Stimulated activated CD8-positive, alpha-beta memory T cell treated with anti-CD3 and anti-CD28 coated beads, Interleukin-15, amount 100 ng/mL, for 24 hours (primary cell): ENCODE data around the gene WDR49.
"Not testable (repeated sequence)": the region's sequence is repeated elsewhere in the genome, so short reads cannot be mapped to it uniquely, and the experiment has no call there.

Experiments used
- DNase-seq: peaks from one replicate; pipeline ENCODE4 v3.0.0-alpha.2; 2020; ENCODE audit warnings: low read depth

WDR49 gene

DNA sequence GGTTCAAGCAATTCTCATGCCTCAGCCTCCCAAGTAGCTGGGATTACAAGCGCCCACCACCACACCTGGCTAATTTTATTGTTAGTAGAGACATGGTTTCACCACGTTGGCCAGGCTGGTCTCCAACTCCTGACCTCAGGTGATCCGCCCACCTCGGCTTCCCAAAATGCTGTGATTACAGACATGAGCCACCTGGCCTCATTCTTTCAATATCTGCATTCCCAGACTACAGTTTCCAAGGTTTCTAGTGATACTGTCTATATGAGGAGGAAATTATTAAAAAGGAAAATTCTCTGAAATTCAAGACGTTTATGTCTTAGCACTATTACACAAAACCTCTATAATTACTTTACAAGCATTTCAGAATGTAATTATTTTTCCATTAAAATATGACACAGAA is 39.5 kb downstream of the WDR49 start:
- DNase-seq = not testable (repeated sequence)

DNA sequence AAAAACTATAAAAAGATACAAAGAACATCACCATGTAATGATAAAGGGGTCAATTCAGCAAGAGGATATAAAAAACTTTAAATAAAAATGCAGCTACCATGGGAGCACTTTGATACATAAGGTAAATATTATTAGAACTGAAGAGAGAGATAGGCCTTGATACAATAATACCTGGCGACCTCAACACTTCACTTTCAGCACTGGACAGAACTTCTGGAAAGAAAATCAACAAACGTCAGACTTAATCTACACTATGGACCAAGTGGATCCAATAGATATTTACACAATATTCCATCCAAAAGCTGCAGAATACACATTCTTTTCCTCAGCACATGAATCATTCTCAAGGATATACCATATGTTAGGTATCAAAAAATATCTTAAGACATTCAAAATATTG is 42.0 kb downstream of the WDR49 start:
- DNase-seq = no peak

DNA sequence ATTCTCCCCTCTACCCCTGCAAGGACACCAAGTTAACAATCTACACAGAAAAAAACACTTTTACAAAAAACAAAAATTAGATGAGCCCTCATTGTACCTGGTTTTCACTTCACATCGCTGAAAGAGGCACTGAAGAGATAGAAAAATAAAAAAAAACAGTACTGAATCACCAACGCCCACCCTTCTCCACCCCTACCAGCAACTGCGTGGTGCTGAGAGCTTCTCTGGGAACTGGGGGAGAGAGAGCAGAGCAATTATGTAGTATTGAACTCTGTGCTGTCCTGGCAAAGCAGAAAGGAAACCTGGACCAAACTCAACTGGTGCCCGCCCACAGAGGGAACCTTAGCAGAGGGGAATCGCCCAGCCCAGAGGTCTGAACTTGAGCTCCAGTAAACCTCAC is 44.6 kb downstream of the WDR49 start:
- no peak for DNase-seq

DNA sequence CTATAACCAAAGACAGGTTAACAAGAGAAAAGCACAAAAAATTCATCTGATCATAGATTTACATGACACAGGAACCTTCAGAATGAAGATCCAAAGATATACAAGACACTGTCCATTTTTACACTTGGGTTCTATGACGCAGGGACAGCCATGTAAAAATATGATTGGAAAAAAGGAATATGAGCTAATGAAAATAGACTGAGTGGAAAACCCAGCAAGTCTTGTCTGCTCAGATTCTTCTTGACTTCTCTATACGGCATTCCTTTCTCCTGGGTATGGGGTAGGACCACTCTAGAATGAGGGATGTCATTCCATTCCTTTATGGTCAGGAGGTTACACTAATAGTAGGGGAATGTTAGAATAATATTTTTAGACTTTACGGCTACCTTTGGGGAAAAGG is 46.9 kb downstream of the WDR49 start:
- no peak for DNase-seq

DNA sequence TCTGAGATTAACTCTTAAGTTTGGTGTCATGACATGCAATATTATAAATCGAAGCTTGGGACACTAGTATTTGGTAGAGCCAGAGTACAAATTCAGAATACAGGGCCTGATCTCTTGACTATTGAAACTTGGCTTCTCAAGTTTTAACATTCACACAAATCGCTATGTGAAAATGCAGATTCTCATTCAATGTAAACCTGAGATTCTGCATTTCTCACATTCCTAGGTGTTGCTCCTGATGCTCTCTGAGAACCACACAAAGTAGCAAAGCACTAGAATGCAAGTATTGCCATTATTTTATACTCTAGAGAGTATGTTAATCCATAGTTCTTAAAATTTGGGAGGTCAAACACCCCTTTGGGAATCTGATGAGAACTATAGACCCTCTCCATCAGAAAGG is 47.9 kb downstream of the WDR49 start:
- DNase-seq = no peak

DNA sequence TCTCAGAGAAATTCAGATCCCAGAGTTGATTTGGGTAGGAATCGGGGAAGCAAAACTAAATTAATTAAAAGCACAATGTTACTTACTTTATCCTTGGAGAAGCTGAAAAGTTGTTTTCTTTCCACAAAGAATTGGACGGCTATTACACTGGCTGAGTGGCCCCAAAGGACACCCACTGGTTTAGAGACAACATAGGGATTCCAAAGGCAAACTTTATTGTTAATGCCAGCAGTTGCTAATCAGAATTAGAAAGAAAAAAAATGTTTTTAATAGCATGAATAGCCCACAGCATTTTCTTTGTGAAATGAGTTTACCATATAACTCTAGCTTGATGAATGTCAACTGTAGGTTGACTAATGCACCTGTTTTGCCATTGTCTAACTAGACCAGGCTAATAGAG is 51.7 kb downstream of the WDR49 start:
- no peak for DNase-seq

DNA sequence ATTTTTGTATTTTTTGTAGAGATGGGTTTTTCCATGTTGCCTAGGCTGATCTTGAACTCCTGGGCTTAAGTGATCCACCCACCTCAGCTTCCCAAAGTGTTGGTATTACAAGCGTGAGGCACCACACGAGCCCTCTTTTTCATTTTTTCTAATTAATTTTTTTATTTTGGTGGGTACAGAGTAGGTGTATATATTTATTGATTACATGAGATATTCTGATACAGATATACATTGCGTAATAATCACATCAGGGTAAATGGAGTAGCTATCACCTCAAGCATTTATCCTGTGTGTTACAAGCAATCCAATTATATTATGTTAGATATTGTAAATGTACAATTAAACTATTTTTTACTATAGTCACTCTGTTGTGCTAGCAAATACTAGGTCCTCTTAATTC is 66.1 kb downstream of the WDR49 start:
- no peak for DNase-seq

DNA sequence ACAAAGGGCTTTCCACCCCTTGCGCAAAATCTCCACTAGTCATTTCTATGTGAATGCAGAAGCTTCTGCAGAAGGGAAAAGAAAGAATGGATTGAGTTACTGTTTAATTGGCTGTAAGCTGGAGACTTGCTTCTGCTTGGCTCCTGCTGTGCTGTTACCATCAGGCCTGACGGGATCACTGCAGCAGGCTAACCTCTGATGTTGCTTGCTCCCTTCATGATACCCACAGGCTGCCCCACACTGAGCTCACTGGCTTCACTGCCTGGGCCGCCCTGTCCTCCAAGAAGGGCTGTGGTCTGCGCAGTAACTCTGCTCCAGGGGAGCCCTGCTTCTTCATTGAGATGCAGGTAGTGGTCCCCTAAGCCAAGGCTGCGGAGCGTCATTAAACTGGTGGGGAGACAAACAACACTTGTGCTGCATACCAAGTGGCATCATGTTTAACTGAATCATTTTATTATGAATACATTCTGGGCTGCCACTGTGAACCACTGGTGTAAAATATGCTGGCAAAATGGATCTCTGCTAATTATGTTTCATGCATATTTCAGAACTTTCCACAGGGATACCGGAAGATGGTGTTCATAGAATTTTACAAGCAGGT is 78.6 kb downstream of the WDR49 start:
- no peak for DNase-seq

DNA sequence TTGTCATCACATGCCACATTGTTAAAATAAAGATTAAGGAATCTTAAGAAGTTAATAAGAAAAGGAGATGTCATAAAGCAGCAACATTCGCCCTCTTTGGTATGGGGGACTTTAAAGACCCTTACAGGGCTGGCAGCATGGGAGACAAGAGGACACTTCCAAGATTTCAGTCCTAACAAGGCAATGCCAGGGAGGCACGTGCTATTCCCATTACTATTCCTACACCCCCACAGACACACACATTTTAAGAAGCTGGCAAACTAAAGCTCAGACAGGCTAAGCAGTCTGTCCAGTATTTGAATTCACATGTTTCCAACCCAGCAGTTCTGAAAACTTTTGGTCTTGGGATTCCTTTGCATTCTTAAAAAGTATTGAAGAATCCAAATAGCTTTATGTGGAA is 80.8 kb downstream of the WDR49 start:
- no peak for DNase-seq

DNA sequence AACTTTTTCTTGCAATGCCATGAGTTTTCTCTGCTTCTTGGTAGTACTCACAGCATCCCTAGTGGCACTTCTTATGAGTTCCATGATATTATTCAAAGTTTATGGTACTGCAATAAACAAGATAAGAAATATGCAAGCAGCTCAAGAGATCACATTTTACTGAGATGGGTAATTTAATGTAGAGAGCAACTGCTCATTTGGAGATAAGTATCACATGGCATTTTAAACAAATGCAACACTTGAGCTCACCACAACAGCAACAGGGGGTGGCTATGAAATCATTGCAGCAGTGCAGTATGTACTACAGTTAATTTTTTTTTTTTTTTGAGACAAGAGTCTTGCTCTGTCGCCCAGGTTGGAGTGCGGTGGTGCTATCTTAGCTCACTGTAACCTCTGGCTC is 85.1 kb downstream of the WDR49 start:
- no peak for DNase-seq

DNA sequence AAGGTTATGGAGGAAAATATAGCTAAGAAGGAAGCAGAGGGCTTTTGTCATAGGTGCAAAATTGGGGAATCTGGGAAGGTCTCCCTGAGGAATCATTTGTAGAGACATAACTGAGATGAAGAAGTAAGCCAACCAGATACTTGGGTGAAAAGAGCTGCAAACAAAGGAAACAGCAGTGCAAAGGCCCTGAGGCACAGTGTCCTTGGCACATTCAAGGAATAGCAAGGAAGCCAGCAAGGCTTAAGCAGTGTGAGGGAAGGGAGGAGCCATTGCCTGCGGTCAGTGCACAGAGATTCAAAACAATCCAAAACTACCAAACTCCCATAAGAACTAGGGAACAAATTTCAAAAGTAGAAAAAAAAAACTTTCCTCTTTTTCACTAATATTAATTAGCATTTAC is 88.3 kb downstream of the WDR49 start:
- no peak for DNase-seq

DNA sequence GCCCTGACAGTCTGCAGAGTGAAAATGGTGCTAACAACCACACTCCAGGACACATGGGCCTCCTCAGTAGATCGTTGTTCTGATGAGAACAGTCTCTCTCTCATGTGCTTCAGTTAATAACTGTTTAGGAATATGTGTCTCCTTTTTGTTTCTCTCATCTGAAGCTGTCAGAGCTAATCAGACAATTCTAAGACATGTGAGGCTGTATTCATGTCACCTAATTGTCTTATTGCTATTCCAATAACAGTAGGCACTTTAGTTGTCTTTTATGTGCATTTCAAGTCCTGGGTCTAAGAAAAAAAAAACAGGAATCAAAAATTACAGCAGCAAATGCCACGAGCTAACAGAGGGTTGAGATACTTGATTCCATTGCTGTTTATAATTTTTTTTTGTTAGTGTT is 89.1 kb downstream of the WDR49 start:
- DNase-seq = no peak

DNA sequence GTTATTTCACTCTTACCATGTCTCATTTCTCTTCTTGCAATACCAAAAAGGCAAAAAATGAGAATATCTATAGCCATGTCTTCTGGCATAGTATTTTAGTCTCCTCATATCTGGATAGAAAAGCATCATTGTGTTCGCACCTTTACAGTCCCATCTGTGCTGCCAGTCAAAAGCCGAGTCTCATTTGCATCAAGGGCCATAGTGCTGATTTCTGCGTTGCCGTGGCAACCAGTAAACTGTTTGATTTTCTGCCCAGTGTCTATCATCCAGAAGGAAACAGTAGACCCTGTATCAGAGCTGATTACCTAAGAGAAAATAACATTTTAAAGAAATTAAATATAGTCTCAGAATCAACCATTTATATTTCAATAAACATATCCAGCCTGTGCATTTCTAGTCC is 93.8 kb downstream of the WDR49 start:
- DNase-seq = no peak

DNA sequence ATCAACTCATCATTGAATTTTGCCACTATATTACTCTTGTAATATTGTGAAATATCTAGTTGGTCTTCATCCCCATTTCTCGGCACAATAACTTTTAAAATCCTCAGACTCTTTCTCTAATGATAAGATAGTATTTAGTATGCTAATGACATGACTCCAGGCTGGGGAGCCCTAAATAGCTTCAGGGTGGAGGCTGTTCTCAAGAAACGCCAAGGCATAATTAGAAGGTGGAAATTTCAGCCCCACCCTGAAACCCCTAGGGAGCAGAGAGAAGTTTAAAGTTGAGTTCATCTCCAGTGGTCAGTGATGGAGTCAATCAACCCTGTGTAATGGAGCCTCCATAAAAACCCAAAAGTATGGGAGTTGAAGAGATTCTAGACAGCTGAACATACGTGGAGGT is 98.8 kb downstream of the WDR49 start:
- DNase-seq = no peak

DNA sequence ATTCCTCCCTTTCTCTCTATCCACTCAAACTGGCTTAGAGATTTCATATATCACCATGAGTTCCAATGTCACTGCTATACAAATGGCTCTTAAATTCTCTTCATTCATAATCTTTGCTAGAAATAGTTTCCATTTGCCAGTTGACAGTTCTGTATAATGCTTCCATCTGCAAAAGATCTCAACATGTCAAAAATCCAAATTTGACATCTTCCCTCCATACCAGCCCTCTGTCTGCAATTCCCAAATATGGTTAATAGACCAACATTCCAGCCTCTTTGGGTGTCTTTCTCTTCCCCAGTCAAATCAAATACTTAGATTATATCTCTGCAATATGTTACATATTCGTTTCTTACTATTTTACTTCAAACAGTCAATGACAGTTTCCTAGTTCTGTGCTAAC is 115.7 kb downstream of the WDR49 start:
- no peak for DNase-seq

DNA sequence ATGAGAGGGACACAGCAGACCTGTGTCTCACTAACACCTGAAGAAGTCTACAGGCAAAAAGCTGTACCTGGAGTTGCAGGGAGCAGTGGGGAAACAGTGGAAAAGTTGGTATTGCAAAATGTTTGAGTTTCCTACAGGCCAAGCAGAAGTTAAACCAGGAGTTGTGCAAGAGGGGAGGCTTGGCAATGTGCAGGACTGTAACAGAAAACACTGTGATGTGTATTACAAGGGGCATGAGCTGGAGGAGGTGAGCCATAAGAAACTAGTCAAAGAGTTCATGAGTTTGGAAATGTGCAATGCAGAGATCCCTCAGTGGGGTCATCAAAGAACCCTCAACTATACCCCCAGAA is 132.8 kb downstream of the WDR49 start:
- no peak for DNase-seq

DNA sequence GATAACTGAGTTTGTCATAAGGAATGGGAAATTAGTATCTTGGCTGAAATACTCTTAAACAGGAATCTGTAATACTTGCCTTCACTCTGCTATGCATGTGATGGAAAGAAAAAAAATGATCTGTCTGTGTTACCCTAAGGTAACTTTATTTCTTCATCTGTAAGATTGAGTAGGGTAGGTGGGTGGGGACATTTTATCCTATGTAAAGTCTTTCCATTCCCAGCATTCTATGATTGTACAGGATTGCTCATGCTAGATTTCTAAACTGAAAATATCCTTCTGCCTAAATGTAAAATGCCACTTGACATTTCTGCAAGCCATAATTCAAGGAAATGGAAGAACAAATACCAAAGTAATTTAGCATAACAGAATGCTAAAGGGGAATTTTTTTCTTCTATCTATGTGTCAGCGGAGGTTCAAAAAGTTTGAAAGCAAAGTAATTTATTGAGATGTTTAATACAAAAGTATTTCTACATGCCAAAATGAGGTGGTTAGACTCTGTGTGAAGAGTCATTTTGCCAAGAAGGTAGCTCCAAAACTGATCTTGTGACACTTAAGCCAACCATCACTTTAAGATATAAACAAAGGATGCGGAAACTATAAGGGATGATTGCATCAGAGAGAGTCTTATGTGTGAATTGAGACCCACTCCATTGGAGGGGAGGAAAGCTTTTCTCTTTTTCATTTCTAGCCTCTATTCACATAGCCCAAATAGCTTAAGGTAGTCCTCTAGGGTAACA is 133.3 kb downstream of the WDR49 start:
- DNase-seq = no peak

DNA sequence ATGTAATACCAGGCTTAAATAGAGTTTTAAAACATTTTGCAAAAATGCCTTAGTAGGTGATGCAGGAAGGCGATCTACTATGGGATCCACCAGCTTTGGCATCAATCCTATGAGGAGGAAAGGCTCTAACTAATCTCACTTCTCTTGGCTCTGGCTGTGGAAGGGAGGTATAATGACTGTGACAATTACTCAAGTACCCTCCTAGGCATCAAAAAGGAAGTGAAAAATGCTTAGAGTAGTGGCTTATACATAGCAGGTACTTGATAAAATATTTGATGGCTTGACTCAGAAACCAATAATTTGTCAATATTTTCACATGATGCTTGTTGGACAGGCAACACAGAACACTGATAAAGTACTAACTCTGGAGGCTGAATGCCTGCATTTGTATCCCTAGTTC is 145.8 kb downstream of the WDR49 start:
- DNase-seq = no peak

DNA sequence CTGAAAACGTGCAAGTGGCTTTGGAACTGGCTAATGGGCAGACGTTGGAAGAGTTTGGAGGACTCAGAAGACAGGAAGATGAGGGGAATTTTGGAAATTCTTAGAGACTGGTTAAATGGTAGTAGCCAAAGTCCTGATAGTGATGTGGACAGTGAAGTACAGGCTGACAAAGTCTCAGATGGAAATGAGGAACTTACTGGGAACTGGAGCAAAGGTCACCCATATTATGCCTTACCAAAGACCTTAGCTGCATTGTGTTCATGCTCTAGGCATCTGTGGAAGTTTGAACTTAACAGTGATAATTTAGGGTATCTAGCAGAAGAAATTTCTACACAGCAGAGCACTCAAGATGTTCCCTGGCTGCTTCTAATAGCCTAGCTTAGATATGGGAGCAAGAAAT is 151.3 kb downstream of the WDR49 start:
- no peak for DNase-seq

DNA sequence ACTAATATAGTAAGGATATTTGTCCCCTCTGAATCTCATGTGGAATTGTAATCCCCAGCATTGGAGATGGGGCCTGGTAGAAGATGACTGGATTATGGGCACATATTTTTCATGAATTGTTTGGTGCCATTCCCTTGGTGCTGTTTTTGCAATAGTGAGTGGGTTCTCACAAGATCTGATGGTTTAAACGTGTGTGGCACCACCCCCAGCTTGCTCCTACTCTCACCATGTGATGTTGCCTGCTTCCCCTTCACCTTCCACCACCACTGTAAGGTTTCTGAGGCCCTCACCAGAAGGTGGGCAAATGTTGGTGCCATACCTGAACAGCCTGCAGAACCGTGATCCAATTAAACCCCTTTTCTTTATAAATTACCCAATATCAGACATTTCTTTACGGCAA is 151.8 kb downstream of the WDR49 start:
- DNase-seq = no peak

DNA sequence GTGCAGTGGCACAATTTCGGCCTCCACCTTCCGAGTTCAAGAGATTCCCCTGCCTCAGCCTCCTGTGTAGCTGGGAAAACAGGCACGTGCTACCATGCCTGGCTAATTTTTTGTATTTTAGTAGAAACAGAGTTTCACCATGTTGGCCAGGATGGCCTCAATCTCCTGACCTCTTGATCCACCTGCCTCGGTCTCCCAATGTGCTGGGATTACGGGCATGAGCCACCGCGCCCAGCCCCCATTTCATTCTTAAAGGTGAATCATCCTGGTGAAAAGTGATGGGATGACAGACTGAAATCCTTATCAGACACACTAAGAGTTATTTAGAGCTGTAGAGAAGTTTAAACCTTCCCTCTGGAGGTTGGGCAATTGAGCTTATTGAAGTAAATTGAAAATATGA is 155.8 kb downstream of the WDR49 start:
- DNase-seq = no peak

DNA sequence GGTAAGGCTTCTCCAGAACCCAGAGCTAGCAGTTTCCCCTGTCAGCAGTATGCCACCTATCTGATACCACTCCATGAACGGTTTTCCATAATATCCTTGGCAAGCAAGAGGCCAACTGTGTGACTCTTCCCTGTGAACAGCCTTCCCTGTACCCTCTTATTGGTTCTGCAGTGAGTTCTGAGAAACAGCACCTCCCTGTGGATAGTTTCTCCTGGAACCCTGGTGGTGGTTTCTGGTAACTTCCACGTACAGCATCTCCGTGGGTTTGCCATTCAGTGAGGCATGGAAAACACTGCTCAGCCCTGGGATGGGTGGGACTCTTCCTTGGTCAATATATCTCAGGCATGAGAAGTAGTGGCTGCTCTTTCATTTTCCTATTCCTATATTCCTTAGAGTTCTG is 160.5 kb downstream of the WDR49 start:
- no peak for DNase-seq

DNA sequence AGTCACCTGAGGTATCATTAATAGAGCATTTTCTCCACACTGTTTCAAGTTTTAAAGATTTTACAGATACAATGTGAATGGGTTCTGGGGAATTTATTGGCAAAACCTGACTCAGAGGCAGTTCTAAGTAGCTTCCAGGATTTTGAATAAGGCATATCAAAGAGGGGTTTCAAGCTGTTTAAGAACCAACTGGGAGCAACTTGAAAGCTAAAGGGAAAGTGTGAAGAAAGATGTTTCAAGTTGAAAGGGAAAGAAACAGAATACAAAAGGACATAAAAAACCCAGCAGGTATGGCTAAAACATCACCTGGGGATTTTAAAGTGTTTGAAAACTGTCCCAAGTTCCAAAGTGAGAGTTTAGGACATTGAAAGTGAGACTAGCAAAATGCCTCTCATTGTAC is 162.1 kb downstream of the WDR49 start:
- no peak for DNase-seq

DNA sequence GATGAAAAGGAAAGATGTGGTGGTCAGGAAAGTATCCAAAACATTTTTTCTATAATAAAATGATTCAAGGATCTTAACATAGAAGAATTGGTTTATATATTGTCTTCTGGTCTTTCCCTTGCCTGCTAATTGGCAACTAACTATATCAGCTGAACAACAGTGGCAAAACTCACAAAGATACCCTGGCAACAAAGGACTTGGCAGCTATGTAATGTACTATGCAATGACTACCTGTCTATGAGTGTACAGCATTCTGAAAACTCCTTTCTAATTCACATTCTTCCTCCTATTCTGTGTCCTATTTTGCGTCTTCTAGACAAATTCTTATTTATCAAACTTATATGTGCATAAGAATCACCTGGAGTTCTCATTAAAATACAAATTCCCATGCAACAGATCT is 164.2 kb downstream of the WDR49 start:
- no peak for DNase-seq
